ENCODE measurements around the gene RRAD.

GRCh38 chr16:66899310-66899944, 25.9 kb downstream of the RRAD start:
- no peak for TF ChIP-seq NFRKB (IDR thresholded peaks at IDR 0.05)
- TF ChIP-seq ELF4 (IDR thresholded peaks at IDR 0.05) = no peak
- no peak for TF ChIP-seq L3MBTL2 (conservative IDR thresholded peaks at IDR 0.05)
- no peak for TF ChIP-seq SP1 (IDR thresholded peaks at IDR 0.05)
- no peak for TF ChIP-seq ARNT (IDR thresholded peaks at IDR 0.05)
- TF ChIP-seq FOXK2 (IDR thresholded peaks at IDR 0.05) = no peak
- TF ChIP-seq TARDBP (IDR thresholded peaks at IDR 0.05) = no peak
- TF ChIP-seq BHLHE40 (IDR thresholded peaks at IDR 0.05; ENCODE audit: borderline replicate concordance) = no peak
- TF ChIP-seq LEF1 (IDR thresholded peaks at IDR 0.05; ENCODE audit: borderline replicate concordance) = no peak
- TF ChIP-seq PKNOX1 (IDR thresholded peaks at IDR 0.05) = no peak
- no peak for TF ChIP-seq FOXA1 (IDR thresholded peaks at IDR 0.05)
- TF ChIP-seq SUZ12 (IDR thresholded peaks at IDR 0.05) = no peak
- TF ChIP-seq FOXM1 (IDR thresholded peaks at IDR 0.05; ENCODE audit: borderline replicate concordance) = no peak
- TF ChIP-seq CTBP1 (IDR thresholded peaks at IDR 0.05; ENCODE audit: borderline replicate concordance) = no peak

Data from HEK293T (cell line).